GM21529 (cell line): ENCODE results near the gene TEAD3.

ENCODE experiments used
- ATAC-seq: cut with Tn5 transposase; IDR thresholded peaks from one replicate; pipeline ENCODE4 v1.9.1; 2021; ENCODE audit not compliant: unreplicated experiment

TEAD3 gene

DNA sequence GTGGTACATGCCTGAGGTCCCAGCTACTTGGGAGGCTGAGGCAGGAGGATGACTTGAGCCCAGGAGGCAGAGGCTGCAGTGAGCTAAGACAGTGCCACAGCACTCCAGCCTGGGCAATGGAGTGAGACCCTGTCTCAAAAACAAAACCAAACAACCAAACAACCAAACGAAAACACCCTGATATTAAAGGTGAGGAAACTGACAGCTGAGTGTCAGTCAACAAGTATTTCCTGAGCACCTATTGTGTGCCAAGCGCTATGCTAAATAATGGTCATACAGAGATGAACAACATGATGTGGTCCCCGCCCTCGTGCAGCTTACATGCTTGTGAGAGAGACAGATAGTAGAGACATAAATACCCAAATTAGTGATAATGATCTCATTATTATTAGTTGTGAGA, 17.7 kb upstream of the TEAD3 start:
- ATAC-seq: no peak

DNA sequence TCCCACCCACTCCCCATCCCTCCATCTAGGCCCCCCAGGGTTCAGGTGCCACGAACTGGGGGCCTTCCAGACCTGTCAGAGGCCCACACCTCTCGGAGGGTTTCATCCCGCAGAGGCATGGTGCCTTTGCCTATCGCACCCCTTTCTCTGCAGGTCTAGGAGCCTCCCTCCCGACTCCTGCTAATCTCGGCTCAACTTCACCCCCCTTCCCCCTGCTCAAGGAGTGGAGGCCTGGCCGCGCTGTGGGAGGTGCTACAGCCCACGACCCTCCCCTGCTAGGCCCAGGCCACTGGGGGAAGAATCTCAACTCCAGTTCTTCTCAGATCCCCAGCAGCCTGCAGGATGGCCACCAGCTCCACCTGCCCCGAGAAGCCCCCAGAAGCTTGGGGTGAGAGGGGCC, 15.9 kb upstream of the TEAD3 start, which contains the start of gene TULP1:
Gene TULP1, minus strand, starts transcription at position 157 of the 400 bp plus-strand sequence. Its CDS starts 38 bp downstream, at position 119.
- no peak for ATAC-seq

DNA sequence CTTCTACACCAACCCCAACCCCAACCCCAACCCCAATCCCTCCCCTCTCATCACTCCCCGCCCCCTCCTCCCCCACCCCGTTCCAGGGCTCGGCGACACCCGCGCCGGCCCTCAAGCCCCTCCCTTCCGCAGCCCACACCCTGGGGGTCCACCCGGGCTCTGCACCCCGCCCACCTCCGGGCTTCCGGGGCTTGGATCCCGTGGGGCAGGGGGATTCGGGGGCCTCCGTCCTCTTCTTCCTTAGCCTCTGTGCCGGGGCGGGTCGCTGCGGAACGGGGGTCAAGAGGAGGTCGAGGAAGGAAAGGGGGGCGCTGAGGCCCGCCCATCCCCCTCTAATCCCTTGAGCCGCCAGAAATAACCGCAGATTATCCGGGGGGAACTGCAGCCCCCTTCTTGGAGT, 15.1 kb upstream of the TEAD3 start:
- ATAC-seq: no peak

DNA sequence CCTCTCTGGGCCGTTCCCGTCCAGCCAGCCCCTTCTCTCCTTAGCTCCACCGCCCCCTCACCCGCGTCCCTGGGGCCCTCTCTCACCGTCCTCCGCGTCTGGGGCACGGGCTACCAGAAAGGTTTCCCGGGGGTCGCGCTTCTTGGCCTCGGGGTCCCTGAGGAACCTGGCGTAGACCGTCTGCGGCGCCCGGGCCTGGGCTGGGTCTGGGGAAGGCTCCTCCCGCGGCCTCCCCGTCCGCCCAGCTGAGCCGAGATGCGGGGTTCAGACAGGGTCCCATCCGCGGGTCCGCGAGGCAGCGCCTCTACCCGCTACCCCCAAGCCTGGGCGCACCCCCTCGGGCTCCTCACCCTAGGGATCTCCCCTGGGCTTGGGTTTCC, 14.7 kb upstream of the TEAD3 start:
- ATAC-seq: no peak

DNA sequence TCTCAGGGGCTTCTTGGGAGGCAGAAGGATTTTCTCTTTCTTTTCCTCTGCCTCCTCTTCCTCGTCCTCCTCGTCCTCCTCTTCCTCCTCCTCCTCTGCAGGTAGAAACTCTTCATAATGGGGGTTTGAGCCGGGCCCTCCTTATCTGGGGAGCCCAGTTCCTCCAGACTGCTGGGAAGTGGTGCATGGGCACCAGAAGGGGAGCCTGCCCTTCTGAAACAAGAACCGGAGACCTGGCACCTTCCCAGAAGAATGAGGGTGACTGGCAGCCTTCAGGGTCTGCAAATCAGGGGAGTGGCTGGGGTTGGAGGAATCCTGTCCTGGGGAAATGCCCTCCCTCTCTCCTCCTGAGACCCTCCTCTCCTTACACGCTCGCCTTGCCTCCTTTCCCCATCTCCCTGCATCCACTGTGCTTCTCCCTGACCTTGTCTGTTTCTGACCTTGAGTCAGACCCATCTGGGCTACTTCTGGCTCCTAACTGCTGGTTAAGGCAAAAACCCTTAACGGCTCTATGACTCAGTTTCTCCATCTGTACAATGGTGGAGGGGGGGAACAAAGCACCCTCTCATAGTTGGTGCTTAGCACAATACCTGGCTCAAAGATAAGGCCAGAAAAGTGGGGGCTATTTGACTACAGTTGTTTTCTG, 14.2 kb upstream of the TEAD3 start:
- no peak for ATAC-seq

DNA sequence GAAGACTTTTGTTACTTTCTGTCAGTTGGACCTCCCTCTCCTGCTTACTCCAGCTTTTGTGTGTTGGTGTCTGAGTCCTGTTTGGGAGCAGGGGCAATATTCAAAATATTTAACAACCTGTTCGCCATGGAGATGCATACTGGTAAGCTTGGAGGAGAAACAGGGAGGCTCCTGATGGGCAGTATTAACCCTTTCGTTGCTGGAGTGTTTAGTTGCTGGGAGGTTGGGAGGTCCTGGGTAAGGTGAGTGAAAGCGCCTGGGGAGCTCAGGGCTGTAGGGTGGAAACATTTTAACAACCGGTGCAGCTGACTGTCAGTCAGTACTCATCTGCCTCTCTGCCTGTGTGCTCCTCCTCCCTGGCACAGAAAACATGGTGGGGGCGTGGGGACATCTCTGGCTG, 11.7 kb upstream of the TEAD3 start:
- no peak for ATAC-seq

DNA sequence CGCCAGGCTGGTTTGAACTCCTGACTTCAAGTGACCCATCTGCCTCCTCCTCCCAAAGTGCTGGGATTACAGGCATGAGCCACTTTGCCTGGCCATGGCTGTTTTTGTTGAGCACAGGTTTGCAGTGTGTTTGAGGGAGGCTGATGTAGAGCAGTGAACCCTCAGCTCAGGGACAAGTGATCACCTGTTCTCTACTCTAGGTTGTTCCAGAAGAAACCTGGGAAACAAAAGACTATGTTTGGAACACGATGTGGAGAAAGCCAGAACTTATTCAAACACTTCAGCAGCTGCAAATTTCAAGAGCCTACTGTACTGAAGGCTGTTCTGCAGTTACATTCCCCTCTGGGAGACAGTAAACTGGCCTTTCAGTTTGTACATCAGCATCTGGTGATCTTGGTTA, 11.1 kb upstream of the TEAD3 start:
- no peak for ATAC-seq

DNA sequence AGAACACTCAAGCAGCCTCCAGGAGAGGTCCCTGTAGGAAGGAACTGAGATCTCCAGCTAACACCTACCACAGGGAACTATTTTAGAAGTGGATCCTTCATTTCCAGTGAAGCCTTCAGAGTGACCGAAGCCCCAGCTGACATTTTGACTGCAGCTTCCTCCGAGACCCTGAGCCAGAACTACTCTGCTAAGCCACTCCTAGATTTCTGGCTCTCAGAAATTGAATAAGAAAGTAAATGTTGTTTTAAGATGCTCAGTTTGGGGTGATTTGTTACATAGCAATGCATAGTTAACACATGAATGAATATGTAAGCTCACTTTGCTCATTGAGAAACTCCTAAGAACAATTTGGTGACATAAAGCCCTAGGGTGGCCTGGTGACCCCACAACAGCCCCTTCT, 10.3 kb upstream of the TEAD3 start:
- ATAC-seq: no peak

DNA sequence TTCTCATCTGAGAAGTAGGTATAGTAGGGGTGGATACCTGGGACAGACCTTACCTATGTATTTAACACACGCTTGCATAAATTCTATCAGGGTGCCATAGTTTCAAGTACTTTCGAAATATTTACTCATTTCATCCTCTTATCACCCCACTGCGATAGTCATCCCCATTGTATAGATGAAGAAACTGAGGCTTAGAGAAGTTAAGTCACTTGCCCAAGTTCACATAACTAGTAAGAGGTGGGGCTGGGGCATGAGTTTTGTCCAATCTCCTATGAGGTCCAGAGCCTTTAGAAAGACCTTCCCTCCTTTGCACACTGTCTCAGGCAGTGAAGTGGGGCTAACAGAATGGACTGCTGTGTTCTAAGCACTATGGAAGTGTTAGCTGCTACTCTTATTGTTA, 9.7 kb upstream of the TEAD3 start:
- no peak for ATAC-seq

DNA sequence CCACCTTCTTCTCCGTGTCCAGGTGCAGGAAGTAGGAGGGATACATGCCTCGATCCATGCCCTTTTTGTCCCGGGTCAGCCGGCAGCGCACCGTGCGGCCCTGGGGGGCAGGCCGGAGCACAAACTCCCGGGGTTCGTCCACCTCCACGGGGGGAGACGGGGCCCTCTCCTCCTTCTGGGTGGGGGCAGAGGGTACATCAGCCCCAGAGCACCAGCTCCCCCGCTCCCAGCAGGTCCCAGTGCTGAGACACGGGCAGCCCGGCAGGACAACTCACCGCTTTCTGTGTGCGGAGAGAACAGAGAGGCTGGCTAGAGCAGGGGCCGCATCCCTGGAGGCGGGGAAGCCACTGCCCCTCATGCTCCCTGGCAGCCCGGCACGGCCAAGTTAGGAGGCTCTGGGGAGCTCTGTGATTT, 9.1 kb upstream of the TEAD3 start:
- ATAC-seq: no peak

DNA sequence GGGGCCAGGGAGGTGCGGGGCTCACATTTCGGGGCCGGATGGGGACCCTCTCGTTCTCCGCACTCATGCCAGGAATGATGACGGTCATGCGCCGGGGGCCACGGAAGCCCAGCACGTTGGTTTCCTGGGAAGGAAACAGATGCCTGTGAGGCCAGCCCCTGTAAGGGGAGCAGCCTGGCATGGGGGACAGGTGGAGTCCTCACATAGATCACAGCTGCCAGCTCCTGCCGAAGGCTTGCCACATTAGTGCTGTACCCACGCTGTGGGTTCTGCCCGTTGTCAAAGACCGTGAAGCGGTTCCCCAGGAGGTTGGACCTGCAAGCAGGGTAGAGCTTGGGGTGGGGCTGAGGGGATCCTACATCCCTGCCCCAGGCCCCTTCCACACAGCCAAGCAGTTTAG, 6.7 kb upstream of the TEAD3 start:
- ATAC-seq: no peak

DNA sequence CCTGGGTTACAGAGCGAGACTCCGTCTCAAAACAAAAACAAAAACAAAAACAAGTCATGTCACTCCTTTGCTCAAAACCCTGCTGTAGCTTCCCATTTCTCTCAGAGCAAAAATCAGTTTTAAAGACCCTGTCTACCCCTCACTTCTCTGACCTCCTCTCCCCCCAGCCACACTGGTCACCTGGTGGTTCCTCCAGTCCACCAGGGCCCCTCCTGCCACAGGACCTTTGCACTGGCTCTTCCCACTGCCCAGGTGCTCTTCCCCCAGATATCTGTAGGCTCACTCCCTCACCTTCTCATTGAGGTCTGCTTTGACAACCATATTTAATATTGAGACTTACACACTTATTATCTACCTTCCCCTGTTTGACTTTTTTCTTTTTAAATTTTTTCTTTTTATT, 4.9 kb upstream of the TEAD3 start:
- no peak for ATAC-seq

DNA sequence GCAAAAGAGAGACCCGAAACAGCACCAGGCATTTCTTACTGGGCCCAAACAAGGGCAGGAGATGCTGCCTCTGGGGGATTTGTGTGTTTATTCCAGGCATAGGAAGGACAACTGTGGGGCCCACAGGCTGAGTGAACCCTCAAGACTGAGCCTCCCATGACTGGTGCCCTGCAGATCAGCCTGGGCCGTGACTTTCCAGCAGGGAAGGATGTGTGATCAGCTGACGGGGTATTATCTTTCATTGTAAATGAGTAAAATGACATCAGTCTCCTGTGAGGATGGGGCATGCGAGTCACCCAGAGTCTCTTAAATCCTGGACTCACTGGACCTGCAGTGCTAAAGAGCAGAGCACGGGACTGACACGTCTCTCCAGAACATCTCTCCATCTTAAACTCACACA, 3.9 kb upstream of the TEAD3 start:
- ATAC-seq: no peak

DNA sequence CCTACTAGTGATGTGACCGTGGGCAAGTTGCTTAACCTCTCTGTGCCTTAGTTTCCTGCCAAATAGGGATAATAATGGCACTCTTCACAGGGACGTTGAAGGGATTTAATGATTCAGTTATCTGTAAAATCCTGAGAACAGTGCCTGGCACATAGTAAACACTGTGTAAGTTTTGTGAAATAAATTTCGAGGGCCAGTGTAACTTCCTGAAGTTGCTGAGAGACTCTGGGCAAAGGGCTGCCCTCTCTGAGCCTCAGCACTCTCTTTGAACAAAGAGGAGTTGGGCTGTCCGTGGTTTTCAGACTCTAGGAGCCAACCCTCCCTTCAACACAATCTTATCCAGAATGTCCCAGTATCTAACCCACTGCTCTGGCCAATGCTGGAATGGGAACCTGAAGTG, 2.5 kb upstream of the TEAD3 start:
- ATAC-seq: no peak

DNA sequence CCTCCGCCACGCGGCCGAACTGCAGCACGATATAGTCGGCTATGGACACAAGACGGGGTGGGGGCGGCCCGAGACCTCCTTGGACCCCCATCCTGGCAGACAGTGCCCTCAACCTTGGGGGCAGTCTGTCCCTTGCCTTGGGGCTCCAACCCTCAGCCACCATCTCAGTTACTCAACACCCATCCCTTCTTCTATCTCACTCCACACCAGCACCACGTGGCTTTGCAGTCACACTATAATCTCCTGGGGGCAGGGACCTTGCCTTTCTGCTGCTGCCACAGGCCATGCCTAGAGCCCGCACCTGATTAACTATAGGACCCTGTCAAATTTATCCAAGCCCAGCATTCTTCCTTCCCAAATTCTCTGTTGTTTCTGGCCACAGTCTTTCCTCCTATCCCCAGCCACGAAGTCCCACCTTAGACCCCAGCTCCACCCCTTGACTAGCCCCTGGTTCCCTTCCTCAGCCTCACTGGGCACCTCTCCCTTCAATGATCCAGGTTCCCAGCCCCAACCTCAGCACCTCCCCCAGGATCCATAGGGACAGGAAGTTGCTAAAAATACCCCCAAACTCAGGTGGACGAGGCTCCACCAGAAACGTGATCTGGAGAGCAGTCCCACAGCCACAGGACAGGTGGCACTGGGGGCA, 1.7 kb upstream of the TEAD3 start:
- ATAC-seq: no peak

DNA sequence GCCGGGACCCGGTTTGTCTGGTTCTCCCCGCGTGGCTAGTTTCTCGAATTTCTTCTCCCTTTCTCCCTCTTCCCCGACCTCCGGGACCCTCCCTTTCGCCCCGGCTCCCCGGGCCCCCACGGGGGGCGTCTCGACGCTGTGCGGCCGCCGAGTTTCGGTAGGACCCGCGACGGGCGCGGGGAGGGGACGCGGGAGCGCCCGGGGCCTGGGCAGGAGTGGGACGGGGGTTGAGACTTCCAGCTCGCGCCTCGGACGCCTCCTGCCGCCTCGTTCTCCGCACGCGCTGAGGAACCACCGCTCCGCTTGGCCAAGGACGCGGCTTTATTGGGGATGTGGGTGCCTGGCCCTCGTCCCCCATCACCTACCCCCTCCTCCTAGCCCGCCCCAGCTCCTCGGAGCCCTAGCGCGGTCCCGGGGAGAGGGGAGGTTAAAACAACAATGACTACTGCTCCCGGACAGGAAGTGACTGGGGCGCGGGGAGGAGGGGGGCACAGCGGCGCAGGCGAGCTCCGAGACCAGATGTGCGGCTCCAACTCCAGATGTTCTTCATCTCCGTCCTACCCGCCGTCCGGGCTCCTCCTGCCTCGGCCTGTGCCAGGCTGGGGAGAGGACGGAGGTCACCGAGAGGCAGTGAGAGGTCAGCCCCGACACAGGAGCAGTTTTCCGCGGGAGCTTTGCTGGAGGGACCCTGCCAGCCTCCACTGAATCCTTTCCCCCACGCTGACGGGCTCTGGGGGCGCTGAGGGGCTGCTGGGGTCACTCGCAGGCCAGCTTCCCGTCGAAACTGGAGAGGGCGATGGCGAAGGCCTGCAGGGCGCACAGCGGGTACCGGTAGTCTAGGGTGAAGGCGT, 917 bp upstream of the TEAD3 start:
- ATAC-seq: no peak

DNA sequence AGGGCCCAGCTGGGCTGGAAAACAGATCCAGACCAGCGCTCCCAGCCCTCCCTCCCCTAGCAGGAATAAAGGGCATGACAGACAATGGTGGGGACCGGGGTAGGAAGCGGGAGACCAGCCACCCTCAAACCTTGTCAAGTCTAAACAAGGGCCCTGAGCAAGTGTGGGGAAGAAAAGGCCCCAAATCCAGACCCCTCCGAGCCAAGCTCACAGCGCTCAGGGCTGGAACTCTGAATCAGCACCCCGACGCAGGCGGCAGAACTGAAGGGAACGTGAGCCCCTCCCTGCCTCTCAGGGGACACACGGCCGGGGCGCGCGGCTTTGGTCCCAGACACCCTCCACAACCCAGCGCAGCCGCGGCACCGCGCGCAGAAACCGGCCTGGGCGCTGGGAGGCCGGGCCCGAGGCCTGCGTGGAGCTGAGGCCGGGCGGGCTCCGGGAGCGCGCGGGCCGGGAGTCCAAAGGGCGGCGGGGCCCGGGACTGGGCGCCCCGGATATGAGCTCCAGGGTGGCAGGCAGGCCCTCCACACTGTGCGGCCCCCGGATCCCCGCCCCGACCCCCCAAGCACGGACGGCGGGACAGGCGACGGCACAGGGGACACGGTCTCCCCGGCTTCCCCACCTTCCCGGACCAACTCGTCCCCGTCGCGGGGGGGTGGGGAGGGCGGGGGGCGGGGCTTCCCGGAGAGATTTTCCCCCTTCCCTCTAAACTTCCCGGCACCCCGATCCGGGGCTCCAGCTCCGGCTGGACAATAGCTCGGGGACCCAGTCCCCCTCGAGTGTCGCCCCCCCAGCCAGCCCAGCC, 641 bp downstream of the TEAD3 start:
- ATAC-seq: no peak

DNA sequence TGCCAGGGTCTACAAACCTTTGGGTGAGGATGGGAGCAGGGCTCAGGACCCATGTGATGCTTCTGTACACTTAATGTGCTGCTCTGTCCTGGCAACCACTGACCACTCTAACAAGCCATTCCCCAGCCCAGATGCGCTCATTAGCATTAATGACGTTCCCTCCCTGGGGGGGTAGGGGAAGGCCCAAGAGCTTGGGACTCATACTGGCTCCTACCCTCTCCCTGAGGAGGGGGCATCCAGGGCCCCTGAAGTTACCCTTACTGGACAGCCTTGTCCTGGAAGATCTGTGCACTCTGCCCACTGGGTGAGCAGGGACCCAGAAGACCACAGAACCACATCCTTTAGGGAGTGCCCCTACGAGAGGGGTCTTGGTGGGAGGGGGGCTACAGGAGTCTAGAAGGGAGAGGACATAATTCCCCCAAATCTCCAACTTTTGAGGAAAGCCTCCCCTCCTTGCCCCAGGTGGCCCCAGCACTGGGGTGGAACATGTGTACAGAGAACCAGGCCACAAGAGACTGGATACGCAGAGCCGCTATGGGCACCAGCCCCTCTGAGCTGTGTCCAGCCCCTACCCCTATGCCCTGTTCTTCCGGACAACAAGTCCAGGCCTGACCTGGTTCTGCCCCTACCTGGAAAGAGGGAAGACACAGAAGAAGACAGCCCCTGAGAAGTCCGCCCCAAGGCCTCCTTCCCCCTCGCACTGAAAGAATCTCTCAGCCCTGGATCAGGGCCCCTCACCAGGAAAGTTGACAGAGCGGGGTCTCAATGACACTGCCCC, 1.4 kb downstream of the TEAD3 start:
- ATAC-seq: no peak

DNA sequence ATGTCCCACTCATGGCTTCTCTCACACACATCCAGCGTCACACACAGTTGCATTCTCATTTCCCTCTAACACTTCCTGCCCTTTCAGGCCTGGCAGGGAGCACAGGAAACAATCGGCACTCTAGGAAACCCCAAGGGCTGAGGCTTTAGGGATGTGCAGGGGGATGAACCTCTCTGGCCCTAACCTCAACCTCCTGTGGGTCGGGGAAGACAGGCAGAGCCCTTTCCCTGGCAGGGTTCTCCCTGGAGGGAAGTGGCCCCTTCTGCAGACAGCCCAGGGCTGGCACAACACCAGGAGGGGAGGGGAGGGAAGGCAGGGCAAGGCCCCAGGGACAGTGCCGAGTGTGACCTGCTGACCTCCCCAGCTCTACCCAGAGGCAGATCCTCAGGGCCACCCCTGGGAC, 2.7 kb downstream of the TEAD3 start:
- no peak for ATAC-seq

DNA sequence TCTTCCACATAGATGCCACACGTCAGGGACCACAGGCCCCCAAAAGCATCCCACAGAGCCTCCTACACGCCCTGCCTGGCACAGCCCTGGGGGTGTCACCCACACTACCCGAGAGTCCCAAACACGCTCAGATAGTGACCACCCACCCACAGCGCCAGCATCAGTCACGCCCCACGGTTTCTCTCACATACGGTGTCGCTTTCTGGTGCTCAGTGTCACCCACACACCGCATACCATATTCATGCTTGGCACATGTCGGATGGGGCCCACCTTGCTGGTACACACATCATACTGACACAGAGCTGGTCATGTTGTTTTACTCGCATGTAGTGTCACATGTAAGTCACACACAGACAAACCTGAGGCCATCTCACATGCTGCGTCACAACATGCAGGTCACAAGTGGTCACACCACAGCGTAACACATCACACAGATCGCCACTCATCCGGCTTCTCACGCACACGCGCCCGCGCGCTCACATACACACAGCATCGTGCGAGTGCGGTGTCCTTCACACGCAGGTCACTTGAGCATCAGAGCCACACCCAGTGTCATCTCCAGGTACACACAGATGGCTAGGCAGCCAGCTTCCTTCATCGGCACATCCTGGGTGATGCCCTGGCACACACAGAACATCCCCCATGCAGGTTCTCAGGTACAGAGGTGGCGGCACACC, 3.4 kb downstream of the TEAD3 start:
- no peak for ATAC-seq
